IPS-18a (cell line): ENCODE results near the gene AGPAT3.

Experiments used
- H3K27ac ChIP-seq: one replicate; pipeline ENCODE4 v1.5.1; 2013; ENCODE audit warnings: low read length
- H3K27me3 ChIP-seq: one replicate; pipeline ENCODE4 v1.6.1; 2013; ENCODE audit warnings: mild to moderate bottlenecking, low read length; ENCODE audit not compliant: control insufficient read depth, insufficient read depth
- H3K36me3 ChIP-seq: one replicate; pipeline ENCODE4 v1.6.1; 2013; ENCODE audit warnings: low read depth, low read length; ENCODE audit not compliant: control insufficient read depth
- H3K4me1 ChIP-seq: one replicate; pipeline ENCODE4 v1.6.1; 2013; ENCODE audit warnings: low read depth, low read length; ENCODE audit not compliant: control insufficient read depth
- H3K4me3 ChIP-seq: one replicate; pipeline ENCODE4 v1.5.1; 2013; ENCODE audit warnings: low read length
- H3K9ac ChIP-seq: one replicate; pipeline ENCODE4 v1.6.1; 2013; ENCODE audit warnings: mild to moderate bottlenecking, low read length, moderate library complexity
- H3K9me3 ChIP-seq: one replicate; pipeline ENCODE4 v1.6.1; 2013; ENCODE audit warnings: low read depth, low read length; ENCODE audit not compliant: control insufficient read depth

Gene AGPAT3

DNA sequence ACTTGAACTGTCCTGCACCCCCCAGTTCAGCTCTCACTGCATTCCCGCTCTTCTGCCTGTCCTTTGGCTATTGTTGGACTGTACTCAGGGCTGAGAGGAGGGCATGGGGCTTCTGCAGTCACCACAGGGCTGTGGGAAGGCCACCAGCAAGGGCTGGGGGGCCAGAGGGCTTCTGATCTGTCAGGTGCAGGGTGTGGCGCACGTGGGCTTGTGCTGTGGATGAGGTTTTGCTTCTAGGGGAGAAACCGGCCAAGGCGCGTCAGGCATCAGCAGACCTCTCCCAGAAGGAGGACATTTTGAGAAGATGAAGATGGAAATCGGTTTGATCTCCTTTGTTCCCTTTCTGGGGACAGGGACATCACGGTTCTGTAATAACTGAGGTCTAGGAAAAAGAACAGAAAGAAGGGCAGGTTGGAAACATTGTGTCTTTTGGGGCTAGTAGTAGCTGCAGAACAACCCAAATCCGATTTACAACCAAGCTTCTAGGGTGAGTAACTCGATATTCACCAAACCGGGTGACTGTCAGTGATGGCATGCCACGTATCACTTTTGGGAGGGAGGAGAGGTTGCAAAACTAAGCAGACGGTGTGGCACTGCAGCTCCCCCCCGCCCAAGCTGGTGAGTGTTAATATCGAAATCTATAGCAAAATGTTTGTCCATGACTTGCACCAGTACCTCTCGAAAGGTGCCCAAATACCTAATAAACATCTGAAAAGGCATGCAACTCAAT is 40.9 kb downstream of the AGPAT3 start:
- no peaks in the 10 kb centered on the region for H3K27me3 ChIP-seq
- no peak overlapping the region for H3K27ac ChIP-seq
- H3K9ac ChIP-seq, result no peak overlapping the region
- no peaks in the 10 kb centered on the region for H3K9me3 ChIP-seq
- H3K36me3 ChIP-seq, result no peaks in the 10 kb centered on the region
- H3K4me1 ChIP-seq, result no peaks in the 10 kb centered on the region
- no peak overlapping the region for H3K4me3 ChIP-seq

DNA sequence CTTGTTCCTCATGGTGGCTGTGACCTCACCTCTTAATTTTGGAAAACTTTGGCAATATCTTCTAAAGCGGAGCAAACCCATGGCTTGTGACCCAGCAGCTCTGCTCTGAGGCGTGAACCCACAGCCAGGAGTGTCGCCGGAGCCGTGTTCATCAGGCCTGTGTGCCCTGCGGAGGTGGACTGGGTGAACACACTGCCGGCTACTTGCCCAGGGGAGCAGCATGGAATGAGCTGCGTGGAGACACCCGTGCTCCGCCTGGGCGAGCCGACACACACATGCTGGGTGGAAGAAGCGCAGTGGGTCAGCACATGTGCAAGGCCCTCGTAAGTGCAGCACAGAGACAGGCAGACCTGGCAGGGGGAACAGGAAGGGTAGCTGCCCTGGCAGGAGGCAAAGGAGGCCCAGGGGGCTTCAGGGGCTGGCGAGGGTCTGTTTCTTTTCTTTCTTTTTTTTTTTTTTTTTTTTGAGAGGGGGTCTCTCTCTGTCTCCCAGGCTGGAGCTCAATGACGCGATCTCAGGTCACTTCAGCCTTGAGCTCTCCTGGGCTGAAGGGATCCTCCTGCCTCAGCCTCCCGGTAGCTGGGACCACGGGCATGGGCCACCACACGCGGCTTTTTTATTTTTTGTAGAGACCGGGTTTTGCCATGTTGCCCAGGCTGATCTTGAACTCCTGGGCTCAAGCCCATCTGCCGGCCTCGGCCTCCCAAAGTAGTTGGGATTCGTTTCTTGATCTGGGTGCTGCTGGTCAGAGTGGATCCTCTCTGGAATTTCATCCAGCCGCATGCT is 41.8 kb downstream of the AGPAT3 start:
- Histone ChIP-seq H3K27ac (no peak overlapping the region), H3K4me1 (no peaks in the 10 kb centered on the region), H3K4me3 (no peak overlapping the region), H3K27me3 (no peaks in the 10 kb centered on the region), H3K9ac (no peak overlapping the region), H3K9me3 (no peaks in the 10 kb centered on the region), H3K36me3 (no peaks in the 10 kb centered on the region)

DNA sequence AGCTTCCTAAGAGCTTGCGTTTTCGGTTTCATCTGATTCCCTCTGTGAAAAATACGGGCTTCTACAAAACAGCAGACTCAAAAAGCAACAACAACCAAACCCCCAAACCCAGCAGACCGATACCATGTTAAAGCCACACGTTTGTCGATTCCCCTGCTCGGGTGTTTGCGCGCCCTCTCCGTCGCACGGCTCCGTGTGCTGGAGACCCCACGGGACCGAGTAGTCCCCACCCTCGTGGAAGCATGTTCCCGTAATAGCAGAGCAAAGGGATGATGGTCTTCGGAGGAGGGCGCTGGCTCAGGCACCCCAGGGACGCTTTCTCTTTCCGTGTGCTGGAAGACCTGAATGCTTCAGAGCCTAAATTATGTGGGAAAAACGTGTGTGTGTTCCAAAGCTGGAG is 42.7 kb downstream of the AGPAT3 start:
- no peaks in the 10 kb centered on the region for H3K36me3 ChIP-seq
- no peak overlapping the region for H3K9ac ChIP-seq
- no peak overlapping the region for H3K4me3 ChIP-seq
- H3K27me3 ChIP-seq, result no peaks in the 10 kb centered on the region
- H3K9me3 ChIP-seq, result no peaks in the 10 kb centered on the region
- H3K27ac ChIP-seq, result no peak overlapping the region
- no peaks in the 10 kb centered on the region for H3K4me1 ChIP-seq

DNA sequence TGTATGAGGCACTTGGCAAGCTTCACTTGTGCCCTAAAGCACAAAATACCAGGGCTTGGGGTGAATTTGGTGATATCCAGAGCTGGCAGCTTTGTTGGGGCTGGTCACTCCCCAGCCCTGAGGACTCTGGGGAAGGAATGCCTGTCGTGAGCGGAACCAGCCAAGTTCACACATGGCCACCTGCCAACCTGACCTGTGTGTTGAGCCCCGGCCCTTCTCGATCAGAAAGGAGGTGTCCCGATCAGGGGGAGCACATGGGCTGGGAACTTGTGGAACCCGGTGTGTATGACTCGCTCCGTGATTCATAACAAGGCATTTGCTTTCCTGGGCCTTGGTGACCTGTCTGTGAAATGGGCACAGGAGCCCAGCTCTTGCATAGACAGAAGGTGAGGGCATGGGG is 43.1 kb downstream of the AGPAT3 start:
- no peak overlapping the region for H3K4me3 ChIP-seq
- H3K9ac ChIP-seq, result no peak overlapping the region
- H3K27me3 ChIP-seq, result no peaks in the 10 kb centered on the region
- no peaks in the 10 kb centered on the region for H3K4me1 ChIP-seq
- H3K27ac ChIP-seq, result no peak overlapping the region
- no peaks in the 10 kb centered on the region for H3K36me3 ChIP-seq
- H3K9me3 ChIP-seq, result no peaks in the 10 kb centered on the region

DNA sequence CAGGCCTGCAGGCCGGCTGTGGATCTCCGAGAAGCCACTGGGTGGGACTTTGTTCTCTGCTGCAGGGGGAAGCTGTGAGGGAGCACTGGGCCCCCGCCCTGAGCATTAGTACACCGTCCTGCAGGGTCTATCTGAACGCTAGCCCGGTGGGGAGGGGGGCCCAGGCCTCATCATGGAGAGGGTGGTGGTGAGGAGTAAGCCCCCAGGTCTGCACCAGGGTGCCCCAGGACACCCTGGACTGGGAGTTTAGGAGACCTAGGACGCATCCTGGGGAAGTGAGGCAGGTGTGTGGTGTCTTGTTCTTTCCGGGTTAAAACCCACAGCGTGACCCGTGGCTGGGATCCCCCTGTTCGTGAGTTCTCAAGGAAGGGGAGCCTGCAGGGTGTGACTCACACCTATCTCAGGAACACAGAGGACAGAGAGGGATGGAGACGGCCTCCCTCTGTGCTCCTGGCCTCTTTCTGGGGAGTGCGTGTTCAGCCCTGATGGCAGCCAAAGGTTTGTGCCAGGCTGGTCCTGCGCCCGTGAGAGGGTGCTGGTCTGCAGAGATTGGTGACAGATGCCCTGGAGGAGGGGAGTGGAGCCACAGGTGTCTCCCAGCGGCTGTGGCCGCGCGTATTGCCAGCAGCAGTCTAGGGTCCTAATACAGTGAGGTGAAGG is 44.8 kb downstream of the AGPAT3 start:
- H3K9me3 ChIP-seq, result no peaks in the 10 kb centered on the region
- H3K4me1 ChIP-seq, result no peaks in the 10 kb centered on the region
- H3K27ac ChIP-seq, result no peak overlapping the region
- H3K36me3 ChIP-seq, result no peaks in the 10 kb centered on the region
- H3K4me3 ChIP-seq, result no peak overlapping the region
- H3K9ac ChIP-seq, result no peak overlapping the region
- no peaks in the 10 kb centered on the region for H3K27me3 ChIP-seq

DNA sequence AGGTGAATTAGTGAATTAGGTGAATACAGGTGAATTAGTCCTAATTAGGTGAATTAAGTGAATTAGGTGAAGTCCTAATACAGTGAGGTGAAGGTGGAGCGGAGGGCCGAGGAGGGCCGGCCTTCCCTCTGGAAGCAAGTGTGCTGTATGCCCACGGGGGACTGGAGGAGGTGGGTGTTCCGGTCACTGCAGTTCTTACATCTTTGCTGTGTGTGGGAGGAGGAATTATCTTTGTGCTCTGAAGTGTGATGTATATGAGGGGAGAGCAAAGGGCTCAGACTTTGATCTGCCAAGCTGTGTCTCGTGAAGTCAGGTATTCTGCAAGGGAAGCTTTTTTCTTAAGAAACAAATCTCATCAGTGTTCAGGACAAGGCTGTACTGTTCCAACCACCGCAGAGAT is 45.4 kb downstream of the AGPAT3 start:
- Histone ChIP-seq H3K9me3 (no peaks in the 10 kb centered on the region), H3K4me1 (no peaks in the 10 kb centered on the region), H3K4me3 (no peak overlapping the region), H3K9ac (no peak overlapping the region), H3K36me3 (no peaks in the 10 kb centered on the region), H3K27ac (no peak overlapping the region), H3K27me3 (no peaks in the 10 kb centered on the region)

DNA sequence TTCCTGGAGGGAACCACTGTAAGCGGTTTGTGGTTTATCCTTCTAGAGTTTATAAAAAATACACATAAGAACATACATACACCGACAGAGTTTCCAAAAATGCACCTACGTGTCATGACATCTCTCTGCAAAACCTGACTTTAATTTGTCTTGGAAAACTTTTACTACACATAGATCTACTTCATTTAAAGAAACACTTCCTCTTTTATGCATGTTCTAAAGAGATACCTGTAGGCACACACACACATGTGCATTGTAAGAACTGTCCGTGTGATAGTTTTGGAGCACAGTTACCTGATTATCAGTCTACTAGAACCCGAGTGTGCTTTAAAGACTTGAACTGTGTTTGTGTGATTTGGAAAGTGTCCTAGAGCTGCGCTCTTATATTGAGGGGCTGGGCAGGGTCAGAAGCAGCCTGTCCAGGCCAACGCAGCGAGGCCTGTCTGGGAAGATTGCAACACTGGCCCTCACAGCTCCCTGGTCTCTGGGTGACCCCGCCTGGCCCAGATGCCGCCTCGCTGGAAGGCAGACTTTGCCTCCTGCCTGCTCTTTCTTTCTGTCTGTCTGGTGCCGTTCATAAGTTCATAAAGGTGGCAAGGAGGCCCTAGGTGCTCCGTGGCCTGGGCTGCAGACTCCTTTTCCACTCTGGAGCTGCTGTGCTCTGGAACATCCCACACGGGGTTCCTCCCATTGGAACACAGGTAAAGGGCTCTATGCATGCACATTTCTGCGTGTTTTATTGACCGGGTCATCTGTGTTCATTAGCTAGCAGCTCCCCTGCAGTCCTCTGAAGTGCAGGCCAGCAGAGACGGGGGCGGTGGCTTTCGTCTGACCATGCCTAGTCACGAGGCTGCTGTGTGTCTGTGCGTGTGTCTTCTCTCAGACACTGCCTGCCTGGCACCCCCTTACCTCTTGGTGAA is 46.3 kb downstream of the AGPAT3 start:
- no peak overlapping the region for H3K27ac ChIP-seq
- H3K4me3 ChIP-seq, result no peak overlapping the region
- no peaks in the 10 kb centered on the region for H3K4me1 ChIP-seq
- no peaks in the 10 kb centered on the region for H3K9me3 ChIP-seq
- no peaks in the 10 kb centered on the region for H3K36me3 ChIP-seq
- no peak overlapping the region for H3K9ac ChIP-seq
- H3K27me3 ChIP-seq, result no peaks in the 10 kb centered on the region

DNA sequence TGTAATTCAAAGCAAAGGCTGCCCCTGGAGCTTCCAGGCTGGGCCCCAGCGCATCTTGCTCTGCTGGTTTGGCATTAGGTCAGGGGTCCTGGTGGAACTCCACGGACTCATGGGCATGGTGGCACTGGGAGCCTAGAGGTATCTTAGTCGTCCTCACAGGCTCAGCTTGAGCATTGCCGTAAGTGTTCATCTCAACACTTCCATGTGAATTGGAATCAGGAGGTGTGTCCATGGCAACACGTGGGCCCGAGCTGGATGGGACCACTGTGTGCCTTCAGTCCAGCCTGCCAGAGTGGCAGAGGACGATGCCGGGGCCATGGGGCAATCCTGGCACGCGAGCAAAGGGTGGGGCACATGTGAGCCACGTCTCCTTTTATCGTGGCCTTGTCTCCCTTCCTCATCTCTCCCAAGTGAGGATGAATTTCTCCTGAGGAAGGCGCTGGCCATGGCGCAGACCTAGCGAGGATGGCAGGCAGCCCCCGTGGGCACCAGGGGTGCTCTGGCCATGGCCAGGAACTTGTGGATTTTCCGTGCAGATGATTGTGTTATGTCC is 47.0 kb downstream of the AGPAT3 start:
- Histone ChIP-seq H3K36me3 (no peaks in the 10 kb centered on the region), H3K27ac (no peak overlapping the region), H3K9ac (no peak overlapping the region), H3K9me3 (no peaks in the 10 kb centered on the region), H3K4me3 (no peak overlapping the region), H3K27me3 (no peaks in the 10 kb centered on the region), H3K4me1 (no peaks in the 10 kb centered on the region)

DNA sequence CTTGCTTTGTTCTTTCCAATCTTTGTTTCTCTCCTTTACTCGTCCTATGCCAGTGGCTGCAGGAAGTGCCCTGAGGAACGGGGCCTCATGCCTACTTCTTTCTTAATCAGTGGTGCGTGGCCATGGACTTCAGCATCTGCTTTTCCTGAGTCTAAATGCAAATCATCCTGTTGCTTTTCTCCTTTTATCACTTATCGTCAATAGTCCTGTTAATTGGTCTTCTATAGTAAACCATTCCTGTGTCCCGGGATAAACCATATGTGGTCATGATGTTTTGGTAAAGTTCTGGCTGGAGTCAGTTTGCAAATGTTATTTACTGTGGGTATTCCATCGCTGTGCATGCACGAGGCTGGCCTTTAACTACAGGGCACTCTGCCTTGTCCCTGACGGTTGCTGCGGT is 47.5 kb downstream of the AGPAT3 start:
- Histone ChIP-seq H3K36me3 (no peaks in the 10 kb centered on the region), H3K27ac (no peak overlapping the region), H3K9ac (no peak overlapping the region), H3K27me3 (no peaks in the 10 kb centered on the region), H3K4me3 (no peak overlapping the region), H3K4me1 (no peaks in the 10 kb centered on the region), H3K9me3 (no peaks in the 10 kb centered on the region)

DNA sequence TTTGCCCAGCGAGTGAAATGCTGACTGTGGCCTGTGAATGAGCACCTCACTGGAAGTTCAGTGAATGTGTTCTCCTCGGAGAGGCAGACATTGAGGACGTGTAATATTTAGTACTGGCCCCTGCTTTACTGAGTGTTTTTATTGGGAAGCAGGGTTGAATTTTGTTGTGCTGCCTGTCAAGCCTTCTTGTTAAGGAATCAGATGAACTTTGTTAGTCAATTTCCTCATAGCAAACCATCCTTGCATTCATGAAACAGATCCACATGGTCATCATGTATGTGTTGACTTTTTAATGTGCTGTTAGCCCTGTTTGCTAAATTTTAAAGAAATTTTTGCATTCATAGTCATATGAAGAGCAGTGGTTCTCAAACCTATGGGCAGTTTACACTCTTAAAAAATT is 47.9 kb downstream of the AGPAT3 start:
- H3K4me3 ChIP-seq, result no peak overlapping the region
- H3K27ac ChIP-seq, result no peak overlapping the region
- H3K9ac ChIP-seq, result no peak overlapping the region

DNA sequence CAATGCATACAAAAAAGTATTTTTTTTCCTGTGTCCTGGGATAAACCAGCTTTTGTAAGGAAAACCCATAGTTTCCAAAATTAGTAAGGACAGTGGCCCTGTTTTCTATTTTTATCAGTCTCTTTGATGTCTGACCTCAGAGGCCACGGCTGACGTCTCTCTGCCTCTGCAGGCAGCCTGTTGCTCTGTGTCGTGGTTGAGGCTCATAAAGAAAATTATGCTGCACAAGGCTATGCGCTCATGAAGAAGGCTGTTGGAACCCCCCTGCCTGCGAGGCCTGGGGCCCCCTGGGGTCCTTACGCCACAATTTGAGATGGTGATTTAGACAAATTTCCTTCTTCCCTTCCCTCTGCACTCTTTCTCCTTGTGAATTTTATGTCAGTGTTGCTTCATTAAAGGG is 48.9 kb downstream of the AGPAT3 start:
- Histone ChIP-seq H3K36me3 (no peaks in the 10 kb centered on the region), H3K4me3 (no peak overlapping the region), H3K27ac (no peak overlapping the region), H3K9me3 (no peaks in the 10 kb centered on the region), H3K27me3 (no peaks in the 10 kb centered on the region), H3K9ac (no peak overlapping the region), H3K4me1 (no peaks in the 10 kb centered on the region)

More for the DNA sequence above, 47.9 kb downstream of the AGPAT3 start:
- no peaks in the 10 kb centered on the region for H3K9me3 ChIP-seq
- no peaks in the 10 kb centered on the region for H3K36me3 ChIP-seq
- no peaks in the 10 kb centered on the region for H3K27me3 ChIP-seq
- no peaks in the 10 kb centered on the region for H3K4me1 ChIP-seq
